HG03196 (cell line): ENCODE data around the gene OR1F1.
"Not testable (repeated sequence)": the region's sequence is repeated elsewhere in the genome, so short reads cannot be mapped to it uniquely, and the experiment has no call there.

Experiments
- ATAC-seq: cut with Tn5 transposase; IDR thresholded peaks from one replicate; pipeline ENCODE4 v1.9.1; 2021; ENCODE audit not compliant: unreplicated experiment

The OR1F1 gene

GRCh38 chr16:3150346-3151218 lies 37.4 kb upstream of the OR1F1 start:
- peak; percentile 64 for ATAC-seq

GRCh38 chr16:3152027-3152276 lies 36.1 kb upstream of the OR1F1 start:
- ATAC-seq: no peak

GRCh38 chr16:3152277-3152990 lies 35.6 kb upstream of the OR1F1 start:
- peak; percentile 30 for ATAC-seq

- no peak for ATAC-seq
These were observed 35.0 kb upstream of the OR1F1 start for GRCh38 chr16:3152991-3153368.

- ATAC-seq: no peak
These were observed 32.8 kb upstream of the OR1F1 start for GRCh38 chr16:3155181-3155580.

GRCh38 chr16:3155972-3156371 lies 32.0 kb upstream of the OR1F1 start:
- ATAC-seq: no peak

GRCh38 chr16:3157229-3158025 lies 30.6 kb upstream of the OR1F1 start:
- ATAC-seq: no peak

GRCh38 chr16:3158026-3158509 lies 29.9 kb upstream of the OR1F1 start:
- ATAC-seq: peak; percentile 17

- ATAC-seq: peak; percentile 55
These were observed 29.3 kb upstream of the OR1F1 start for GRCh38 chr16:3158510-3159314.

GRCh38 chr16:3161235-3162018 lies 26.6 kb upstream of the OR1F1 start:
- ATAC-seq: no peak

GRCh38 chr16:3164121-3164991 lies 23.6 kb upstream of the OR1F1 start:
- no peak for ATAC-seq

GRCh38 chr16:3165111-3165822 lies 22.7 kb upstream of the OR1F1 start:
- ATAC-seq: no peak

GRCh38 chr16:3166505-3166886 lies 21.5 kb upstream of the OR1F1 start:
- no peak for ATAC-seq

GRCh38 chr16:3168729-3169128 lies 19.3 kb upstream of the OR1F1 start:
- not testable (repeated sequence) for ATAC-seq

- no peak for ATAC-seq
These were observed 17.4 kb upstream of the OR1F1 start for GRCh38 chr16:3170440-3171180.

- peak; percentile 48 for ATAC-seq
These were observed 16.7 kb upstream of the OR1F1 start for GRCh38 chr16:3171181-3171854.
